DMS114 treated with DMSO at 0.1 percent for 48 hours (cell line): ENCODE results near the gene ARRB1.

Experiments used
- DNase-seq: peaks from one replicate; lab custom pipeline; 2025; ENCODE audit not compliant: unreplicated experiment; lab: John Stamatoyannopoulos, UW

ARRB1 gene

GRCh38 chr11:75261902-75262361 is 89.5 kb downstream of the ARRB1 start:
- DNase-seq = no peak

- no peak for DNase-seq
Observed at GRCh38 chr11:75260396-75261170, 90.9 kb downstream of the ARRB1 start.

- DNase-seq = no peak
Observed at GRCh38 chr11:75254326-75254725, 97.1 kb downstream of the ARRB1 start.

GRCh38 chr11:75249704-75250103 is 101.8 kb downstream of the ARRB1 start:
- no peak for DNase-seq

- DNase-seq = no peak
Observed at GRCh38 chr11:75248924-75249256, 102.6 kb downstream of the ARRB1 start.

GRCh38 chr11:75246671-75247350 is 104.7 kb downstream of the ARRB1 start:
- DNase-seq = no peak

- DNase-seq = no peak
Observed at GRCh38 chr11:75246006-75246670, 105.3 kb downstream of the ARRB1 start.

GRCh38 chr11:75245356-75246005 is 106.0 kb downstream of the ARRB1 start:
- no peak for DNase-seq

- no peak for DNase-seq
Observed at GRCh38 chr11:75244052-75244814, 107.2 kb downstream of the ARRB1 start.

- no peak for DNase-seq
Observed at GRCh38 chr11:75242722-75243600, 108.5 kb downstream of the ARRB1 start.

GRCh38 chr11:75241906-75242644 is 109.4 kb downstream of the ARRB1 start:
- DNase-seq = no peak

GRCh38 chr11:75241036-75241905 is 110.2 kb downstream of the ARRB1 start:
- DNase-seq = peak; percentile 43

- peak; percentile 8 for DNase-seq
Observed at GRCh38 chr11:75240311-75241035, 111.0 kb downstream of the ARRB1 start, which contains the start of gene TPBGL. Gene TPBGL, plus strand, starts transcription at chr11:75240774. Its CDS starts 276 bp downstream, at chr11:75241050.

GRCh38 chr11:75239531-75240290 is 111.8 kb downstream of the ARRB1 start:
- no peak for DNase-seq

GRCh38 chr11:75238595-75239440 is 112.6 kb downstream of the ARRB1 start:
- DNase-seq = no peak

- DNase-seq = no peak
Observed at GRCh38 chr11:75237050-75237449, 114.4 kb downstream of the ARRB1 start.
